Measurements from ENCODE around the gene SCAMP4. TPM values are rescaled to one million over a fixed set of nuclear protein-coding genes. Genes with fewer than 3 reads are reported as not detected.

Gene SCAMP4
- total and polyA plus RNA-seq, 9 of the 15 experiments (the other 6 are each of a cell fraction or from before 2014, with no cell fraction given) = 0.81 to 45.9 (median 12.8) TPM

DNA sequence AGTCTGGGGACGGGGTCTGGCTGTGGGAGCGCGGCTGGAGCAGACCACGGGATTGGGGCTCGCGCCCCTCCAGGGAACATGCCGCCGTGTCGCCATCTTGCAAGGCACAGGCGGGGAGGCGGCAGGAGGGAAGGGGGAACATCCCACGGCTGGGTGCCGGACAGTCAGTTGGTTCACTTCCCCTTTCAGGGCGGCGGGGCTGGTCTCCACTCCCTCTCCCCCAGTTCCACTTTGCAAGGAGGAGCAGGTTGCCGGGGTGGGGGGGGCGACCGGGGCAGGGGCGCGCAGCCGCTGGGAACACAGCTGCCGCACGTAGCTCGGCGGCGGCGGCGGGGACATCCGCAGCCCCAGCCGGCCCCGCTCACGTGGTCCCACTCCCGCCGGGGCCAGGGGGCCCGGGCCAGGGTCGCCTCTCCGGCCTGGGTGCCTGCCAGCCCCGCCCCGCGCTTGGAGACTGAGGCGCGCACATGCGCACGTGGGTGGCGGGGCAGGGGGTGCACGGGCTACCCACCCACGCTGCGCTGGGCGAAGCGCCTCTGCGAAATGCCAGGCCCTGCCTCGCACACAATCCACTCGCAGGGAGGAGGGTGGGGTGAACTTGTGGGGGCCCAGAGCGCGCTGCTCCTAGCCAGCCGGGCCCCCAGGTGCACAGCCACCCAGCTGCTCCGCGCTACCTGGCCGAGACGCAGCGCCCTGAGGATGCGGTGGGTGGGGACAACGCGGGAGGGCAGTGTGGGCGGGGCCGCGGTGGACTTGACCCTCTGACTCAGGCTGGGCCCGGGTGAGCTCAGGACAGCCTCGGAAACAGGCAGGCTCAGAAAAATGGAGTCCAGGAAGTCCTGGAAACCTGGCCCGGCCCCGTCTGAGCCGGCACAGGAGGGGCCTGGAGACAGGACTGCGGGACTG, 48.2 kb upstream of the SCAMP4 start (continued):
- TF ChIP-seq, protein P1, sequence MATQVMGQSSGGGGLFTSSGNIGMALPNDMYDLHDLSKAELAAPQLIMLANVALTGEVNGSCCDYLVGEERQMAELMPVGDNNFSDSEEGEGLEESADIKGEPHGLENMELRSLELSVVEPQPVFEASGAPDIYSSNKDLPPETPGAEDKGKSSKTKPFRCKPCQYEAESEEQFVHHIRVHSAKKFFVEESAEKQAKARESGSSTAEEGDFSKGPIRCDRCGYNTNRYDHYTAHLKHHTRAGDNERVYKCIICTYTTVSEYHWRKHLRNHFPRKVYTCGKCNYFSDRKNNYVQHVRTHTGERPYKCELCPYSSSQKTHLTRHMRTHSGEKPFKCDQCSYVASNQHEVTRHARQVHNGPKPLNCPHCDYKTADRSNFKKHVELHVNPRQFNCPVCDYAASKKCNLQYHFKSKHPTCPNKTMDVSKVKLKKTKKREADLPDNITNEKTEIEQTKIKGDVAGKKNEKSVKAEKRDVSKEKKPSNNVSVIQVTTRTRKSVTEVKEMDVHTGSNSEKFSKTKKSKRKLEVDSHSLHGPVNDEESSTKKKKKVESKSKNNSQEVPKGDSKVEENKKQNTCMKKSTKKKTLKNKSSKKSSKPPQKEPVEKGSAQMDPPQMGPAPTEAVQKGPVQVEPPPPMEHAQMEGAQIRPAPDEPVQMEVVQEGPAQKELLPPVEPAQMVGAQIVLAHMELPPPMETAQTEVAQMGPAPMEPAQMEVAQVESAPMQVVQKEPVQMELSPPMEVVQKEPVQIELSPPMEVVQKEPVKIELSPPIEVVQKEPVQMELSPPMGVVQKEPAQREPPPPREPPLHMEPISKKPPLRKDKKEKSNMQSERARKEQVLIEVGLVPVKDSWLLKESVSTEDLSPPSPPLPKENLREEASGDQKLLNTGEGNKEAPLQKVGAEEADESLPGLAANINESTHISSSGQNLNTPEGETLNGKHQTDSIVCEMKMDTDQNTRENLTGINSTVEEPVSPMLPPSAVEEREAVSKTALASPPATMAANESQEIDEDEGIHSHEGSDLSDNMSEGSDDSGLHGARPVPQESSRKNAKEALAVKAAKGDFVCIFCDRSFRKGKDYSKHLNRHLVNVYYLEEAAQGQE (IDR thresholded peaks at IDR 0.05; ENCODE audit: borderline replicate concordance) = no peak
- TF ChIP-seq, protein P1 (CRISPR knock-in tag; IDR thresholded peaks at IDR 0.05; ENCODE audit: low read depth) = 0 out of 2 replicates have a peak, but pooled peaks have one; percentile 45
- TF ChIP-seq SPI1 (IDR thresholded peaks at IDR 0.05; ENCODE audit: borderline replicate concordance, low read depth, low read length) (peak; percentile 98), BRCA1 (IDR thresholded peaks at IDR 0.05) (no peak), BRCA1 (CRISPR knock-in tag; IDR thresholded peaks at IDR 0.05) (no peak), GATAD2A (IDR thresholded peaks at IDR 0.05) (0 out of 2 replicates have a peak, but pooled peaks have one; percentile 58), GABPA (tag; conservative IDR thresholded peaks at IDR 0.05; ENCODE audit: low read depth) (peak; percentile 56; the same call in 1 of the 2 replicates)
- TF ChIP-seq, protein P2, sequence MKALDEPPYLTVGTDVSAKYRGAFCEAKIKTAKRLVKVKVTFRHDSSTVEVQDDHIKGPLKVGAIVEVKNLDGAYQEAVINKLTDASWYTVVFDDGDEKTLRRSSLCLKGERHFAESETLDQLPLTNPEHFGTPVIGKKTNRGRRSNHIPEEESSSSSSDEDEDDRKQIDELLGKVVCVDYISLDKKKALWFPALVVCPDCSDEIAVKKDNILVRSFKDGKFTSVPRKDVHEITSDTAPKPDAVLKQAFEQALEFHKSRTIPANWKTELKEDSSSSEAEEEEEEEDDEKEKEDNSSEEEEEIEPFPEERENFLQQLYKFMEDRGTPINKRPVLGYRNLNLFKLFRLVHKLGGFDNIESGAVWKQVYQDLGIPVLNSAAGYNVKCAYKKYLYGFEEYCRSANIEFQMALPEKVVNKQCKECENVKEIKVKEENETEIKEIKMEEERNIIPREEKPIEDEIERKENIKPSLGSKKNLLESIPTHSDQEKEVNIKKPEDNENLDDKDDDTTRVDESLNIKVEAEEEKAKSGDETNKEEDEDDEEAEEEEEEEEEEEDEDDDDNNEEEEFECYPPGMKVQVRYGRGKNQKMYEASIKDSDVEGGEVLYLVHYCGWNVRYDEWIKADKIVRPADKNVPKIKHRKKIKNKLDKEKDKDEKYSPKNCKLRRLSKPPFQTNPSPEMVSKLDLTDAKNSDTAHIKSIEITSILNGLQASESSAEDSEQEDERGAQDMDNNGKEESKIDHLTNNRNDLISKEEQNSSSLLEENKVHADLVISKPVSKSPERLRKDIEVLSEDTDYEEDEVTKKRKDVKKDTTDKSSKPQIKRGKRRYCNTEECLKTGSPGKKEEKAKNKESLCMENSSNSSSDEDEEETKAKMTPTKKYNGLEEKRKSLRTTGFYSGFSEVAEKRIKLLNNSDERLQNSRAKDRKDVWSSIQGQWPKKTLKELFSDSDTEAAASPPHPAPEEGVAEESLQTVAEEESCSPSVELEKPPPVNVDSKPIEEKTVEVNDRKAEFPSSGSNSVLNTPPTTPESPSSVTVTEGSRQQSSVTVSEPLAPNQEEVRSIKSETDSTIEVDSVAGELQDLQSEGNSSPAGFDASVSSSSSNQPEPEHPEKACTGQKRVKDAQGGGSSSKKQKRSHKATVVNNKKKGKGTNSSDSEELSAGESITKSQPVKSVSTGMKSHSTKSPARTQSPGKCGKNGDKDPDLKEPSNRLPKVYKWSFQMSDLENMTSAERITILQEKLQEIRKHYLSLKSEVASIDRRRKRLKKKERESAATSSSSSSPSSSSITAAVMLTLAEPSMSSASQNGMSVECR (CRISPR knock-in tag; IDR thresholded peaks at IDR 0.05) = peak; percentile 4; the same call in 1 of the 2 replicates
- TF ChIP-seq, protein P3, sequence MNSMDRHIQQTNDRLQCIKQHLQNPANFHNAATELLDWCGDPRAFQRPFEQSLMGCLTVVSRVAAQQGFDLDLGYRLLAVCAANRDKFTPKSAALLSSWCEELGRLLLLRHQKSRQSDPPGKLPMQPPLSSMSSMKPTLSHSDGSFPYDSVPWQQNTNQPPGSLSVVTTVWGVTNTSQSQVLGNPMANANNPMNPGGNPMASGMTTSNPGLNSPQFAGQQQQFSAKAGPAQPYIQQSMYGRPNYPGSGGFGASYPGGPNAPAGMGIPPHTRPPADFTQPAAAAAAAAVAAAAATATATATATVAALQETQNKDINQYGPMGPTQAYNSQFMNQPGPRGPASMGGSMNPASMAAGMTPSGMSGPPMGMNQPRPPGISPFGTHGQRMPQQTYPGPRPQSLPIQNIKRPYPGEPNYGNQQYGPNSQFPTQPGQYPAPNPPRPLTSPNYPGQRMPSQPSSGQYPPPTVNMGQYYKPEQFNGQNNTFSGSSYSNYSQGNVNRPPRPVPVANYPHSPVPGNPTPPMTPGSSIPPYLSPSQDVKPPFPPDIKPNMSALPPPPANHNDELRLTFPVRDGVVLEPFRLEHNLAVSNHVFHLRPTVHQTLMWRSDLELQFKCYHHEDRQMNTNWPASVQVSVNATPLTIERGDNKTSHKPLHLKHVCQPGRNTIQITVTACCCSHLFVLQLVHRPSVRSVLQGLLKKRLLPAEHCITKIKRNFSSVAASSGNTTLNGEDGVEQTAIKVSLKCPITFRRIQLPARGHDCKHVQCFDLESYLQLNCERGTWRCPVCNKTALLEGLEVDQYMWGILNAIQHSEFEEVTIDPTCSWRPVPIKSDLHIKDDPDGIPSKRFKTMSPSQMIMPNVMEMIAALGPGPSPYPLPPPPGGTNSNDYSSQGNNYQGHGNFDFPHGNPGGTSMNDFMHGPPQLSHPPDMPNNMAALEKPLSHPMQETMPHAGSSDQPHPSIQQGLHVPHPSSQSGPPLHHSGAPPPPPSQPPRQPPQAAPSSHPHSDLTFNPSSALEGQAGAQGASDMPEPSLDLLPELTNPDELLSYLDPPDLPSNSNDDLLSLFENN (IDR thresholded peaks at IDR 0.05; ENCODE audit: low read depth in 2 of 2, low read length in 2 of 2) = no peak; a peak in 1 of 4 replicates

Data from K562 (cell line).